GM12892 (cell line): ENCODE data around the gene GJB5.

Experiments
- POLR2A ChIP-seq: IDR thresholded peaks from 2 replicates; pipeline ENCODE4 v1.6.1; 2011; ENCODE audit warnings: low read depth, low read length, control low read depth
- POLR2AphosphoS5 ChIP-seq: IDR thresholded peaks from 2 replicates; pipeline ENCODE4 v1.6.1; 2011; ENCODE audit warnings: low read depth, low read length, control low read depth
- TAF1 ChIP-seq: IDR thresholded peaks from 2 replicates; pipeline ENCODE4 v1.6.1; 2011; ENCODE audit warnings: low read depth, mild to moderate bottlenecking, control low read depth, low read length, borderline replicate concordance

DNA sequence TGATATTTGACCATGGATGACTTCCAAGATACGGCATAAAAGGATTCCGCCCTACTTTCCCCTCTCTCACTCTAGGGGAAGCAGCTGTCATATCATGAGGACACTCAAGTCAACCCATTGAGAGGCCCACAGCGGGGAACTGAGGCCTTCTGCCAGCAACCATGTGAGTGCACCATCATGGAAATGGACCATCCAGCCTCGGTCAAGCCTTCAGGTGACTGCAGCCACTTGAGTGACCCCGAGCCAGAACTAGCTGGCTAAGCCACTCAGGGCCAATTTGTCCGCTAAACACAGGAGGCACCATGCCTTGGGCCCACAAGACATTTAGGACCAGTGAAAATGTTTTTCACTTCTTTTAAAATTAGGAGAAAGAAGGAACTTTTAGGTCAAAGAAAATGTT, 11.1 kb upstream of the GJB5 start:
- TF ChIP-seq POLR2A (no peak), POLR2AphosphoS5 (no peak), TAF1 (no peak)
